CD4-positive, alpha-beta T cell (primary cell): Measurements from ENCODE around the gene CHRNB4. TPM values are rescaled to one million over a fixed set of nuclear protein-coding genes. Genes with fewer than 3 reads are reported as not detected.

Experiments used
- ATAC-seq: fragments of 200-7000 bp; cut with Tn5 transposase; one replicate; pipeline ENCODE4 v1.10.0; 2022; ENCODE audit warnings: mild to moderate bottlenecking; ENCODE audit not compliant: poor library complexity
- CTCF ChIA-PET: fragments of 350-600 bp; sonication (Branson Sonifier 250); formaldehyde crosslinking; loops from one replicate; lab custom pipeline; 2021; ENCODE audit warnings: antibody characterized with exemption, inconsistent platforms; lab: Charles Lee
- POLR2A ChIA-PET: fragments of 350-600 bp; sonication (Branson Sonifier 250); formaldehyde crosslinking; loops from one replicate; lab custom pipeline; 2021; ENCODE audit warnings: antibody characterized with exemption, inconsistent platforms; lab: Charles Lee
- DNase-seq, 14 experiments: peaks; one replicate each; pipeline ENCODE4 v3.0.0-alpha.2; 2013 to 2020; ENCODE audit warnings: mixed read lengths in 2 of 14
- H3K27ac ChIP-seq, 2 donors: one replicate each; pipeline versions ENCODE4 v1.5.1 to v1.7.0; 2013; ENCODE audit warnings: low read length in 2 of 2, low read depth in 1 of 2, mild to moderate bottlenecking in 1 of 2
- H3K27me3 ChIP-seq, 2 experiments: 1 replicate in 1 of 2; 2 replicates in 1 of 2; pipeline versions ENCODE4 v1.6.1 to v1.7.0; 2013; ENCODE audit warnings: low read length in 2 of 2, control low read depth in 1 of 2, mild to moderate bottlenecking in 1 of 2, moderate library complexity in 1 of 2; ENCODE audit not compliant: insufficient read depth in 2 of 2, control insufficient read depth in 1 of 2
- H3K36me3 ChIP-seq: one replicate; pipeline ENCODE4 v1.6.1; 2013; ENCODE audit warnings: low read length, control low read depth; ENCODE audit not compliant: insufficient read depth
- H3K4me1 ChIP-seq: one replicate; pipeline ENCODE4 v1.6.1; 2013; ENCODE audit warnings: low read length, control low read depth; ENCODE audit not compliant: insufficient read depth
- H3K4me3 ChIP-seq: one replicate; pipeline ENCODE4 v1.5.1; 2013; ENCODE audit warnings: mild to moderate bottlenecking, low read length, moderate library complexity
- H3K9me3 ChIP-seq, 2 experiments: 1 replicate in 1 of 2; 2 replicates in 1 of 2; pipeline versions ENCODE4 v1.6.1 to v1.7.0; 2013; ENCODE audit warnings: low read length in 2 of 2, mild to moderate bottlenecking in 2 of 2, control low read depth in 1 of 2, moderate library complexity in 1 of 2; ENCODE audit not compliant: control insufficient read depth in 1 of 2, insufficient read depth in 1 of 2
- H3K27ac Mint-ChIP-seq: one replicate; pipeline ENCODE4 v1.8.0; 2020; ENCODE audit warnings: mixed read lengths
- H3K27me3 Mint-ChIP-seq: one replicate; pipeline ENCODE4 v1.8.0; 2021; ENCODE audit warnings: mixed read lengths
- H3K36me3 Mint-ChIP-seq: one replicate; pipeline ENCODE4 v1.8.0; 2021; ENCODE audit warnings: low read depth, mixed read lengths
- H3K4me1 Mint-ChIP-seq: one replicate; pipeline ENCODE4 v1.8.0; 2021; ENCODE audit warnings: low read depth, mixed read lengths
- H3K4me3 Mint-ChIP-seq: one replicate; pipeline ENCODE4 v1.8.0; 2020; ENCODE audit warnings: mild to moderate bottlenecking, mixed read lengths
- H3K9me3 Mint-ChIP-seq: one replicate; pipeline ENCODE4 v1.8.0; 2020; ENCODE audit warnings: mixed read lengths
- CTCF ChIP-seq: fragments of 200-600 bp; IDR thresholded peaks from one replicate; pipeline ENCODE4 v1.8.0; 2022; ENCODE audit warnings: antibody characterized with exemption, mild to moderate bottlenecking
- intact Hi-C, 2 experiments: fragments of 100-400 bp; cut with DNase I in 1 of 2; cut with micrococcal nuclease in 1 of 2; formaldehyde crosslinking; loops; one replicate each; pipeline versions ENCODE4 v1.15.1 to v1.9.0; 2023 to 2025; cut with DNase I, micrococcal nuclease
- total RNA-seq, 174 experiments: library from RNA in 2 of 174; stranded (reverse) in 2 of 174; gene quantifications; one replicate each; pipeline ENCODE4 v1.2.3 and lab custom pipeline; 2021 to 2026

CHRNB4 gene
- total RNA-seq, 2 experiments from 2014 or later = not detected

GRCh38 chr15:78645009-78645408, 4.0 kb upstream of the CHRNB4 start:
- H3K9me3 ChIP-seq = no peaks in the 10 kb centered on the region
- H3K4me3 Mint-ChIP-seq = no peak overlapping the region
- peaks cover 18% of the 10 kb centered on the region for H3K4me1 ChIP-seq
- peaks cover 9% of the 10 kb centered on the region for H3K27me3 Mint-ChIP-seq
- no peak overlapping the region for H3K27ac Mint-ChIP-seq
- peaks cover 13% of the 10 kb centered on the region for H3K4me1 Mint-ChIP-seq
- DNase-seq (no peak), ATAC-seq (no peak)
- intact Hi-C loops = no loop called here
- CTCF ChIA-PET = no interaction called here
- no peak for TF ChIP-seq CTCF
- H3K36me3 Mint-ChIP-seq = no peaks in the 10 kb centered on the region
- no peak overlapping the region for H3K27ac ChIP-seq
- no peaks in the 10 kb centered on the region for H3K9me3 Mint-ChIP-seq
- H3K36me3 ChIP-seq = no peaks in the 10 kb centered on the region
- POLR2A ChIA-PET = no interaction called here
- peaks cover 3 to 9% of the 10 kb centered on the region in 2 experiments for H3K27me3 ChIP-seq
- H3K4me3 ChIP-seq = no peak overlapping the region

GRCh38 chr15:78642331-78642730, 1.3 kb upstream of the CHRNB4 start:
- no peak for TF ChIP-seq CTCF
- H3K27me3 ChIP-seq = peaks cover 5 to 25% of the 10 kb centered on the region in 2 experiments
- no peaks in the 10 kb centered on the region for H3K36me3 ChIP-seq
- no peaks in the 10 kb centered on the region for H3K36me3 Mint-ChIP-seq
- H3K4me3 ChIP-seq = no peak overlapping the region
- no peak overlapping the region for H3K27ac Mint-ChIP-seq
- H3K4me1 Mint-ChIP-seq = peaks cover 13% of the 10 kb centered on the region
- H3K9me3 ChIP-seq = no peaks in the 10 kb centered on the region
- H3K9me3 Mint-ChIP-seq = no peaks in the 10 kb centered on the region
- H3K4me1 ChIP-seq = peaks cover 19% of the 10 kb centered on the region
- ChIA-PET POLR2A (no interaction called here), CTCF (no interaction called here)
- no peak overlapping the region for H3K27ac ChIP-seq
- peaks cover 16% of the 10 kb centered on the region for H3K27me3 Mint-ChIP-seq
- ATAC-seq = no peak
- intact Hi-C loops = no loop called here
- H3K4me3 Mint-ChIP-seq = no peak overlapping the region
- no peak for DNase-seq

- Mint-ChIP-seq H3K36me3 (no peaks in the 10 kb centered on the region), H3K27me3 (peaks cover 16% of the 10 kb centered on the region), H3K4me3 (peak overlapping the region; percentile 81), H3K9me3 (no peaks in the 10 kb centered on the region), H3K4me1 (peaks cover 13% of the 10 kb centered on the region), H3K27ac (no peak overlapping the region)
- no peak overlapping the region for H3K27ac ChIP-seq
- CTCF ChIA-PET = no interaction called here
- H3K36me3 ChIP-seq = no peaks in the 10 kb centered on the region
- POLR2A ChIA-PET = no interaction called here
- H3K27me3 ChIP-seq = peaks cover 5 to 25% of the 10 kb centered on the region in 2 experiments
- H3K9me3 ChIP-seq = no peaks in the 10 kb centered on the region
- H3K4me1 ChIP-seq = peaks cover 19% of the 10 kb centered on the region
- intact Hi-C loops = no loop called here
- no peak overlapping the region for H3K4me3 ChIP-seq
- ATAC-seq = no peak
- DNase-seq = no peak
- TF ChIP-seq CTCF = no peak
Observed at GRCh38 chr15:78641749-78642275, 802 bp upstream of the CHRNB4 start.
